H1 (cell line): ENCODE data around the gene GH2. TPM values are rescaled to one million over a fixed set of nuclear protein-coding genes. Genes with fewer than 3 reads are reported as not detected.

Experiments
- CTCF ChIA-PET: fragments of 300-600 bp; sonication (Branson Sonifier 250); formaldehyde crosslinking; loops from one replicate; lab custom pipeline; 2021; ENCODE audit not compliant: partially characterized antibody; lab: Charles Lee
- POLR2A ChIA-PET: fragments of 300-600 bp; sonication (Branson Sonifier 250); formaldehyde crosslinking; loops from one replicate; lab custom pipeline; 2021; ENCODE audit warnings: inconsistent platforms; ENCODE audit not compliant: partially characterized antibody; lab: Charles Lee
- DNase-seq, 2 experiments: peaks; one replicate each; pipeline versions ENCODE4 v3.0.0 to v3.0.0-alpha.2; 2010 to 2022; ENCODE audit warnings: low spot score in 2 of 2, low read depth in 1 of 2, mixed read lengths in 1 of 2
- FAIRE-seq: peaks from 2 replicates; lab custom pipeline; 2011; peaks lifted over from hg19 to GRCh38; lab: Jason Lieb, UNC
- H2AFZ ChIP-seq: 2 replicates; pipeline ENCODE4 v1.8.1; 2012; ENCODE audit warnings: low read length, inconsistent platforms
- H2AK5ac ChIP-seq: 2 replicates; pipeline ENCODE4 v1.6.1; 2013; ENCODE audit warnings: low read depth, low read length
- H2BK120ac ChIP-seq: replicated peaks from 2 replicates; pipeline ENCODE3; 2013; ENCODE audit warnings: low read depth, low read length, inconsistent platforms
- H2BK12ac ChIP-seq: 2 replicates; pipeline ENCODE4 v1.6.1; 2013; ENCODE audit warnings: low read depth, low read length
- H2BK15ac ChIP-seq: 2 replicates; pipeline ENCODE4 v1.6.1; 2013; ENCODE audit warnings: low read length
- H2BK20ac ChIP-seq: 2 replicates; pipeline ENCODE4 v1.6.1; 2013; ENCODE audit warnings: low read length
- H2BK5ac ChIP-seq: 2 replicates; pipeline ENCODE4 v1.6.1; 2013; ENCODE audit warnings: low read depth, low read length
- H3K14ac ChIP-seq: 2 replicates; pipeline ENCODE4 v1.6.1; 2013; ENCODE audit warnings: inconsistent platforms; ENCODE audit not compliant: insufficient read length
- H3K18ac ChIP-seq: 2 replicates; pipeline ENCODE4 v1.6.1; 2013; ENCODE audit warnings: low read length; ENCODE audit errors: extremely low read depth
- H3K23ac ChIP-seq: 2 replicates; pipeline ENCODE4 v1.6.1; 2013; ENCODE audit warnings: inconsistent platforms; ENCODE audit not compliant: insufficient read length
- H3K23me2 ChIP-seq: 2 replicates; pipeline ENCODE4 v1.6.1; 2013; ENCODE audit warnings: low read depth, low read length
- H3K27ac ChIP-seq: 2 replicates; pipeline ENCODE4 v1.6.1; 2011; ENCODE audit warnings: low read depth, low read length, inconsistent platforms
- H3K27me3 ChIP-seq, 4 experiments: replicated peaks in 1 of 4; 1 replicate in 1 of 4; 2 replicates in 3 of 4; pipeline versions ENCODE4 v1.6.1 to v1.8.1; 2011 to 2013; ENCODE audit warnings: low read length in 3 of 4, mild to moderate bottlenecking in 3 of 4, inconsistent platforms in 2 of 4, mixed read lengths in 2 of 4, moderate library complexity in 1 of 4; ENCODE audit not compliant: control insufficient read depth in 3 of 4, insufficient read depth in 3 of 4; ENCODE audit errors: extremely low read depth in 1 of 4
- H3K36me3 ChIP-seq, 4 experiments: 2 replicates each; pipeline versions ENCODE4 v1.6.1 to v1.8.1; 2011 to 2013; ENCODE audit warnings: mild to moderate bottlenecking in 4 of 4, low read length in 3 of 4, moderate library complexity in 2 of 4, control low read depth in 1 of 4, inconsistent platforms in 1 of 4; ENCODE audit not compliant: insufficient read depth in 4 of 4, control insufficient read depth in 2 of 4
- H3K4ac ChIP-seq: replicated peaks from 2 replicates; pipeline ENCODE3; 2013; ENCODE audit warnings: low read length, low read depth, mixed read lengths, inconsistent platforms; ENCODE audit not compliant: insufficient read length
- H3K4me1 ChIP-seq, 4 experiments: replicated peaks in 1 of 4; 1 replicate in 1 of 4; 2 replicates in 3 of 4; pipeline versions ENCODE4 v1.6.1 to v1.8.1; 2011 to 2013; ENCODE audit warnings: low read length in 3 of 4, inconsistent platforms in 2 of 4, mixed read lengths in 1 of 4; ENCODE audit not compliant: insufficient read depth in 4 of 4, control insufficient read depth in 3 of 4
- H3K4me2 ChIP-seq, 2 experiments: 2 replicates each; pipeline versions ENCODE4 v1.6.1 to v1.8.1; 2011 to 2013; ENCODE audit warnings: low read depth in 2 of 2, low read length in 2 of 2, control low read depth in 1 of 2, inconsistent platforms in 1 of 2, mild to moderate bottlenecking in 1 of 2; ENCODE audit not compliant: insufficient read depth in 1 of 2
- H3K4me3 ChIP-seq, 4 experiments: fragments of 200-600, 300-600 bp in 1 of 4; sonication (generic), shearing (Covaris generic), sonication (Bioruptor Twin) in 1 of 4; 2 replicates each; pipeline versions ENCODE4 v1.5.1 to v1.8.1; 2011 to 2016; ENCODE audit warnings: low read length in 4 of 4, low read depth in 3 of 4, control low read depth in 2 of 4, inconsistent platforms in 2 of 4, mild to moderate bottlenecking in 2 of 4, mixed read lengths in 1 of 4, moderate library complexity in 1 of 4; ENCODE audit not compliant: insufficient read depth in 2 of 4; ENCODE audit errors: extremely low read depth in 1 of 4
- H3K56ac ChIP-seq: replicated peaks from 2 replicates; pipeline ENCODE3; 2013; ENCODE audit warnings: low read depth, mild to moderate bottlenecking, mixed read lengths, low read length, inconsistent platforms; ENCODE audit not compliant: insufficient read length
- H3K79me1 ChIP-seq: 2 replicates; pipeline ENCODE4 v1.6.1; 2013; ENCODE audit warnings: low read depth, low read length, control low read depth
- H3K79me2 ChIP-seq, 2 experiments: 2 replicates each; pipeline versions ENCODE4 v1.6.1 to v1.8.1; 2012 to 2013; ENCODE audit warnings: low read length in 2 of 2, mild to moderate bottlenecking in 2 of 2, inconsistent platforms in 1 of 2; ENCODE audit not compliant: insufficient read depth in 2 of 2, control insufficient read depth in 1 of 2
- H3K9ac ChIP-seq, 4 experiments: replicated peaks in 1 of 4; 1 replicate in 1 of 4; 2 replicates in 3 of 4; pipeline versions ENCODE4 v1.6.1 to v1.8.1; 2011 to 2013; ENCODE audit warnings: low read depth in 3 of 4, low read length in 3 of 4, control low read depth in 2 of 4, mild to moderate bottlenecking in 2 of 4, moderate library complexity in 2 of 4, inconsistent platforms in 1 of 4; ENCODE audit errors: extremely low read depth in 1 of 4
- H3K9me3 ChIP-seq, 2 experiments: 2 replicates each; pipeline versions ENCODE4 v1.6.1 to v1.8.1; 2012 to 2013; ENCODE audit warnings: mild to moderate bottlenecking in 2 of 2, moderate library complexity in 2 of 2, control low read depth in 1 of 2, inconsistent platforms in 1 of 2, low read depth in 1 of 2, low read length in 1 of 2, mixed read lengths in 1 of 2; ENCODE audit not compliant: insufficient read depth in 2 of 2
- H4K20me1 ChIP-seq, 2 experiments: replicated peaks in 1 of 2; 2 replicates each; pipeline versions ENCODE3 to v1.8.1; 2011 to 2013; ENCODE audit warnings: inconsistent platforms in 2 of 2, low read length in 2 of 2, mild to moderate bottlenecking in 1 of 2; ENCODE audit not compliant: insufficient read depth in 2 of 2, control insufficient read depth in 1 of 2
- H4K5ac ChIP-seq: 2 replicates; pipeline ENCODE4 v1.6.1; 2013; ENCODE audit warnings: low read length, low read depth, mixed read lengths, inconsistent platforms; ENCODE audit not compliant: insufficient read length
- H4K8ac ChIP-seq: 2 replicates; pipeline ENCODE4 v1.8.0; 2013; ENCODE audit warnings: mild to moderate bottlenecking, moderate library complexity, low read length, inconsistent platforms; ENCODE audit not compliant: insufficient read depth; ENCODE audit errors: extremely low read depth
- H4K91ac ChIP-seq: replicated peaks from 2 replicates; pipeline ENCODE3; 2013; ENCODE audit warnings: low read length, mixed read lengths, inconsistent platforms; ENCODE audit not compliant: insufficient read length
- ASH2L ChIP-seq: fragments of 200-600, 300-600 bp; sonication (generic); IDR thresholded peaks from one replicate; pipeline ENCODE4 v1.7.1; 2017; ENCODE audit warnings: low read length
- BACH1 ChIP-seq: IDR thresholded peaks from 2 replicates; pipeline ENCODE4 v1.6.1; 2012; ENCODE audit warnings: low read length, improper control_type of control experiment
- CBX8 ChIP-seq: fragments of 300-800, 300-1000 bp; sonication (generic); IDR thresholded peaks from 2 replicates; pipeline ENCODE4 v1.7.1; 2016; ENCODE audit warnings: low read depth, low read length, borderline replicate concordance
- CEBPB ChIP-seq: IDR thresholded peaks from 2 replicates; pipeline ENCODE4 v1.6.1; 2012; ENCODE audit warnings: low read depth, low read length
- JUND ChIP-seq: IDR thresholded peaks from 2 replicates; pipeline ENCODE4 v1.6.1; 2011; ENCODE audit warnings: mild to moderate bottlenecking, improper control_type of control experiment, low read length
- SIRT6 ChIP-seq: IDR thresholded peaks from one replicate; pipeline ENCODE4 v1.7.1; 2012; ENCODE audit warnings: low read length, inconsistent platforms
- TAF7 ChIP-seq: optimal IDR thresholded peaks from 2 replicates; pipeline ENCODE3; 2011; ENCODE audit warnings: low read depth, mild to moderate bottlenecking, inconsistent platforms, low read length, moderate library complexity, borderline replicate concordance
- TBP ChIP-seq: IDR thresholded peaks from 2 replicates; pipeline ENCODE4 v1.6.1; 2011; ENCODE audit warnings: low read depth, low read length, improper control_type of control experiment
- TCF12 ChIP-seq: IDR thresholded peaks from 2 replicates; pipeline ENCODE4 v1.6.1; 2011; ENCODE audit warnings: low read depth, mild to moderate bottlenecking, low read length
- WGBS, 2 experiments: shearing (Covaris generic) in 1 of 2; methylation state at CpG; one replicate each; pipeline versions ENCODE4 v1.1.6 to v1.1.7; 2013 to 2015; ENCODE audit warnings: low lambda C conversion rate in 2 of 2, mixed read lengths in 2 of 2, inconsistent platforms in 1 of 2, low coverage in 1 of 2, missing lambda C conversion rate in 1 of 2; ENCODE audit not compliant: insufficient replicate concordance in 2 of 2, insufficient coverage in 1 of 2, insufficient read length in 1 of 2; ENCODE audit errors: extremely low coverage in 1 of 2, missing lambda C conversion rate in 1 of 2; 5-methylcytosine and 5-hydroxymethylcytosine counted together
- polyA plus RNA-seq, 7 experiments: library from polyadenylated mRNA; depleted of rRNA in 3 of 7; stranded (reverse) in 5 of 7; unstranded in 2 of 7; fragments of >200 nt in 5 of 7; fragments of 200-250 nt in 2 of 7; gene quantifications; 1 replicate in 5 of 7; 2 replicates in 1 of 7; 4 replicates in 1 of 7; pipeline versions ENCODE4 v1.2.1 to v1.2.3, GENCODE V29; 2011 to 2013; ENCODE audit warnings: missing spikeins in 2 of 7, mixed read lengths in 2 of 7
- total RNA-seq: library from RNA; stranded (reverse); fragmentation: NEBNext Ultra II Directional; extraction: Animal tissue kit (Norgen Biotek cat#: 25700); gene quantifications from 2 replicates; pipeline ENCODE4 v1.2.1, GENCODE V29; 2021

The GH2 gene
- total and polyA plus RNA-seq, 2 of the 8 experiments (the other 6 are each of a cell fraction or from before 2014, with no cell fraction given) = 0.60 to 1.5 TPM

DNA sequence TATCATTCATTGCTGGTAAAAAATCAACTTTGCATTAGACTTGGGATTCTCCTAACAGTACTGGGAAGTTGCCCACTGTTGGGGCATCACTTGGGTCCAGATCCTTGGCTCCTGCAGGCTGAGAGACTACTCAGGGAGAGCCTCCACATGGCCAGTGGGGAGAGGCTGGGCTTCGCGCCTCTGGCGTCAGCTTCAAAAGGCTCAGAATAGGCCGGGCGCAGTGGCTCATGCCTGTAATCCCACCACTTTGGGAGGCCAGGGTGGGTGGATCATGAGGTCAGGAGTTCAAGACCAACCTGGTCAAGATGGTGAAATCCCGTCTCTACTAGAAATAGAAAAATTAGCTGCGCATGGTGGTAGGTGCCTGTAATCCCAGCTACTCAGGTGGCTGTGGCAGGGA, 32.7 kb upstream of the GH2 start:
- CTCF ChIA-PET = interaction anchor here (0.8 to 11.2 kb wide), 6 partner anchors 18 to 41 kb away, joined by 3 to 270 read pairs (median 90); partner anchors contain the start of genes CD79B and GH2
- Histone ChIP-seq H4K20me1 (no peaks in the 10 kb centered on the region), H3K9me3 (no peaks in the 10 kb centered on the region), H3K4me1 (peaks cover 0 to 5% (median under 1%) of the 10 kb centered on the region in 4 experiments; a peak in 3 of 7 replicates), H3K4me2 (no peak overlapping the region), H3K36me3 (no peaks in the 10 kb centered on the region), H3K4ac (no peak overlapping the region), H3K27me3 (no peaks in the 10 kb centered on the region), H2BK20ac (no peak overlapping the region), H4K8ac (no peak overlapping the region), H3K79me1 (no peaks in the 10 kb centered on the region), H3K14ac (no peak overlapping the region), H2BK5ac (no peak overlapping the region), H4K5ac (no peak overlapping the region), H2BK12ac (no peak overlapping the region), H3K18ac (no peak overlapping the region), H3K4me3 (no peak overlapping the region), H3K27ac (no peak overlapping the region), H3K23me2 (no peaks in the 10 kb centered on the region; the same call in 1 of the 2 replicates), H2BK120ac (no peak overlapping the region), H3K56ac (no peak overlapping the region), H2BK15ac (no peak overlapping the region), H2AK5ac (no peak overlapping the region), H4K91ac (no peak overlapping the region), H3K9ac (no peak overlapping the region), H2AFZ (no peak overlapping the region), H3K79me2 (no peaks in the 10 kb centered on the region), H3K23ac (no peak overlapping the region)
- FAIRE-seq (no peak), DNase-seq (no peak)
- TF ChIP-seq TBP = no peak
- TF ChIP-seq ASH2L = no peak
- TF ChIP-seq TAF7 = no peak
- no peak for TF ChIP-seq SIRT6
- TF ChIP-seq CBX8 = no peak
- no peak for TF ChIP-seq JUND
- no peak for TF ChIP-seq BACH1
- TF ChIP-seq CEBPB = no peak
- no peak for TF ChIP-seq TCF12
- POLR2A ChIA-PET = interaction anchor here (1.1 kb wide), 1 partner anchor 35 kb away, joined by 3 read pairs; no protein-coding TSS in a partner anchor
- WGBS, 2 experiments = 96% methylated on average over 7 of the region's 7 CpGs; no CpG with 5 or more reads in 1 of the 2 experiments
